GM21717 (cell line): ENCODE measurements around the gene TENM3.

Experiments used
- ATAC-seq: cut with Tn5 transposase; IDR thresholded peaks from one replicate; pipeline ENCODE4 v1.9.1; 2021; ENCODE audit warnings: mild to moderate bottlenecking, moderate library complexity; ENCODE audit not compliant: unreplicated experiment

TENM3 gene

GRCh38 chr4:182764137-182764536 lies 520.9 kb downstream of the TENM3 start:
- no peak for ATAC-seq

GRCh38 chr4:182764642-182765041 lies 521.4 kb downstream of the TENM3 start:
- no peak for ATAC-seq

- no peak for ATAC-seq
These were observed 523.0 kb downstream of the TENM3 start for GRCh38 chr4:182765987-182766856.

- no peak for ATAC-seq
These were observed 523.7 kb downstream of the TENM3 start for GRCh38 chr4:182766857-182767250.

GRCh38 chr4:182768838-182769237 lies 525.6 kb downstream of the TENM3 start:
- no peak for ATAC-seq

GRCh38 chr4:182770259-182770995 lies 527.2 kb downstream of the TENM3 start:
- ATAC-seq: no peak

- no peak for ATAC-seq
These were observed 527.9 kb downstream of the TENM3 start for GRCh38 chr4:182770996-182771514.

- ATAC-seq: no peak
These were observed 531.9 kb downstream of the TENM3 start for GRCh38 chr4:182775075-182775474.

- no peak for ATAC-seq
These were observed 533.3 kb downstream of the TENM3 start for GRCh38 chr4:182776376-182777105.

GRCh38 chr4:182778222-182778982 lies 535.2 kb downstream of the TENM3 start:
- no peak for ATAC-seq

GRCh38 chr4:182786991-182787390 lies 543.8 kb downstream of the TENM3 start:
- no peak for ATAC-seq

GRCh38 chr4:182788201-182788600 lies 545.0 kb downstream of the TENM3 start:
- ATAC-seq: no peak

GRCh38 chr4:182789529-182789928 lies 546.3 kb downstream of the TENM3 start:
- ATAC-seq: no peak

GRCh38 chr4:182795446-182796238 lies 552.4 kb downstream of the TENM3 start:
- ATAC-seq: no peak

- no peak for ATAC-seq
These were observed 556.5 kb downstream of the TENM3 start for GRCh38 chr4:182799515-182800215.

- ATAC-seq: no peak
These were observed 557.0 kb downstream of the TENM3 start for GRCh38 chr4:182800216-182800515.

- ATAC-seq: no peak
These were observed 558.4 kb downstream of the TENM3 start for GRCh38 chr4:182801636-182802035.

- no peak for ATAC-seq
These were observed 559.4 kb downstream of the TENM3 start for GRCh38 chr4:182802621-182803020.

- ATAC-seq: no peak
These were observed 560.0 kb downstream of the TENM3 start for GRCh38 chr4:182803235-182803634.
